CMK (cell line): ENCODE results near the gene XRCC5.
"Not testable (repeated sequence)": the region's sequence is repeated elsewhere in the genome, so short reads cannot be mapped to it uniquely, and the experiment has no call there.

Source experiments
- DNase-seq: peaks from one replicate; pipeline ENCODE4 v3.0.0-alpha.2; 2010; ENCODE audit warnings: low read depth

Gene XRCC5

GRCh38 chr2:216108967-216109921 is at the start of gene XRCC5:
TSS of gene XRCC5 (plus strand) at chr2:216109348. CDS start at chr2:216109437, 89 bp downstream.
- peak; percentile 89 for DNase-seq

- no peak for DNase-seq
Measured at GRCh38 chr2:216064014-216064630, 45.0 kb upstream of the XRCC5 start.

GRCh38 chr2:216064665-216065064 is 44.5 kb upstream of the XRCC5 start:
- DNase-seq: no peak

- DNase-seq: no peak
Measured at GRCh38 chr2:216066230-216066629, 42.9 kb upstream of the XRCC5 start.

GRCh38 chr2:216069028-216069427 is 40.1 kb upstream of the XRCC5 start:
- DNase-seq: no peak

- no peak for DNase-seq
Measured at GRCh38 chr2:216070195-216070594, 39.0 kb upstream of the XRCC5 start.

- DNase-seq: no peak
Measured at GRCh38 chr2:216071111-216071851, 37.9 kb upstream of the XRCC5 start.

GRCh38 chr2:216072473-216072872 is 36.7 kb upstream of the XRCC5 start:
- no peak for DNase-seq

GRCh38 chr2:216073773-216074172 is 35.4 kb upstream of the XRCC5 start:
- no peak for DNase-seq

GRCh38 chr2:216074380-216074779 is 34.8 kb upstream of the XRCC5 start:
- no peak for DNase-seq

GRCh38 chr2:216074794-216075193 is 34.4 kb upstream of the XRCC5 start:
- no peak for DNase-seq

- DNase-seq: no peak
Measured at GRCh38 chr2:216075510-216076485, 33.4 kb upstream of the XRCC5 start.

GRCh38 chr2:216078776-216079175 is 30.4 kb upstream of the XRCC5 start:
- DNase-seq: no peak

- DNase-seq: not testable (repeated sequence)
Measured at GRCh38 chr2:216080048-216080447, 29.1 kb upstream of the XRCC5 start.

- no peak for DNase-seq
Measured at GRCh38 chr2:216081012-216081411, 28.1 kb upstream of the XRCC5 start.

GRCh38 chr2:216081487-216082116 is 27.5 kb upstream of the XRCC5 start, which contains the start of the genes PECR and TMEM169:
TSS of gene PECR (minus strand) at chr2:216081809. CDS start at chr2:216081741, 68 bp downstream.
TSS of gene TMEM169 (plus strand) at chr2:216081919. CDS start at chr2:216095964, 14,045 bp downstream.
- DNase-seq: no peak

GRCh38 chr2:216082117-216082711 is 26.9 kb upstream of the XRCC5 start:
- no peak for DNase-seq

GRCh38 chr2:216082805-216083204 is 26.3 kb upstream of the XRCC5 start:
- DNase-seq: no peak

GRCh38 chr2:216083464-216084281 is 25.5 kb upstream of the XRCC5 start:
- DNase-seq: no peak
